Tibial nerve (tissue), 4 donors: Measurements from ENCODE around the gene ZNF83.

Experiments used
- CTCF ChIP-seq, 5 experiments: fragments of 200-600 bp in 3 of 5; fragments of 450-650 bp in 2 of 5; sonication (generic) in 3 of 5; IDR thresholded peaks; one replicate each; pipeline ENCODE4 v1.5.1; 2016 to 2019; ENCODE audit warnings: antibody characterized with exemption in 5 of 5, mild to moderate bottlenecking in 3 of 5, moderate library complexity in 2 of 5
- EP300 ChIP-seq, 2 donors: sonication (generic); formaldehyde crosslinking; IDR thresholded peaks; one replicate each; pipeline ENCODE4 v1.6.1; 2017; ENCODE audit warnings: antibody characterized with exemption in 2 of 2, mild to moderate bottlenecking in 1 of 2
- POLR2A ChIP-seq, 2 donors: fragments of 450-650 bp; IDR thresholded peaks; one replicate each; pipeline ENCODE4 v1.6.1; 2017; ENCODE audit warnings: antibody characterized with exemption in 2 of 2, mild to moderate bottlenecking in 2 of 2, moderate library complexity in 2 of 2

GRCh38 chr19:52603558-52604207 is 34.5 kb downstream of the ZNF83 start:
- TF ChIP-seq CTCF (IDR thresholded peaks at IDR 0.05) (no peak), POLR2A (IDR thresholded peaks at IDR 0.05) (no peak), EP300 (IDR thresholded peaks at IDR 0.05) (no peak)
